K562 (cell line): ENCODE data around the gene SHTN1. TPM values are rescaled to one million over a fixed set of nuclear protein-coding genes. Genes with fewer than 3 reads are reported as not detected.

Source experiments
- ATAC-seq: fragments of 200-7000 bp; cut with Tn5 transposase; 3 replicates; pipeline ENCODE4 v1.9.1; 2020; ENCODE audit warnings: moderate library complexity
- BruUV-seq: library from RNA; stranded (reverse); fragments of 400-500 nt; replicated peaks from 2 replicates; lab custom pipeline; 2021; lab: Mats Ljungman, UMichigan
- CTCF ChIA-PET: fragments of 300-600 bp; formaldehyde crosslinking; extraction: SDS; loops from one replicate; lab custom pipeline; 2021; ENCODE audit warnings: low intra/inter-chr PET ratio; lab: Yijun Ruan, JAX
- POLR2A ChIA-PET: fragments of 300-600, 350-650 bp; sonication (Branson Sonifier 250); formaldehyde crosslinking; extraction: SDS; loops from one replicate; lab custom pipeline; 2021; ENCODE audit warnings: antibody characterized with exemption, inconsistent platforms; lab: Yijun Ruan, JAX
- DNase-seq, 4 experiments: peaks; one replicate each; pipeline versions ENCODE4 v3.0.0 to v3.0.0-alpha.2; 2011 to 2018; ENCODE audit warnings: low spot score in 3 of 4, mixed read lengths in 3 of 4; ENCODE audit errors: extremely low read depth in 1 of 4
- FAIRE-seq: peaks from 2 replicates; lab custom pipeline; 2011; peaks lifted over from hg19 to GRCh38; lab: Jason Lieb, UNC
- H2AFZ ChIP-seq: 2 replicates; pipeline ENCODE4 v1.6.0; 2011; ENCODE audit warnings: low read depth, low read length, control low read depth, inconsistent platforms
- H3K27ac ChIP-seq: fragments of 200-600 bp; 3 replicates; pipeline ENCODE4 v1.8.0; 2011; ENCODE audit warnings: low read depth, mild to moderate bottlenecking, control low read depth, inconsistent platforms, low read length, moderate library complexity, mixed read lengths; ENCODE audit errors: extremely low read depth
- H3K27me3 ChIP-seq, 2 experiments: fragments of 300-600 bp in 1 of 2; 2 replicates in 1 of 2; 3 replicates in 1 of 2; pipeline versions ENCODE4 v1.6.0 to v1.8.0; 2011; ENCODE audit warnings: inconsistent platforms in 2 of 2, low read length in 2 of 2, mild to moderate bottlenecking in 1 of 2, mixed read lengths in 1 of 2, moderate library complexity in 1 of 2; ENCODE audit not compliant: control insufficient read depth in 2 of 2, insufficient read depth in 2 of 2
- H3K36me3 ChIP-seq: fragments of 300-600 bp; 3 replicates; pipeline ENCODE4 v1.8.0; 2011; ENCODE audit warnings: mild to moderate bottlenecking, low read length, inconsistent platforms; ENCODE audit not compliant: control insufficient read depth, insufficient read depth
- H3K4me1 ChIP-seq, 2 experiments: fragments of 200-600 bp in 1 of 2; replicated peaks in 1 of 2; 2 replicates in 1 of 2; 3 replicates in 1 of 2; pipeline versions ENCODE4 v1.5.1 to v1.8.0; 2011; ENCODE audit warnings: inconsistent platforms in 2 of 2, low read length in 2 of 2, mild to moderate bottlenecking in 1 of 2, mixed read lengths in 1 of 2, moderate library complexity in 1 of 2; ENCODE audit not compliant: control insufficient read depth in 2 of 2, insufficient read depth in 2 of 2
- H3K4me2 ChIP-seq: 2 replicates; pipeline ENCODE4 v1.6.1; 2011; ENCODE audit warnings: low read length, control low read depth, inconsistent platforms, mixed read lengths; ENCODE audit not compliant: insufficient read depth
- H3K4me3 ChIP-seq: fragments of 200-600 bp; sonication (generic), shearing (Covaris generic); 2 replicates; pipeline ENCODE4 v1.5.1; 2016; ENCODE audit warnings: control low read depth, inconsistent platforms
- H3K79me2 ChIP-seq: fragments of 200-600 bp; 3 replicates; pipeline ENCODE4 v1.8.0; 2011; ENCODE audit warnings: low read length, inconsistent platforms; ENCODE audit not compliant: control insufficient read depth, insufficient read depth
- H3K9ac ChIP-seq, 2 experiments: 2 replicates each; pipeline versions ENCODE4 v1.6.0 to v1.6.1; 2011; ENCODE audit warnings: low read depth in 2 of 2, low read length in 2 of 2, control low read depth in 1 of 2, inconsistent platforms in 1 of 2, mild to moderate bottlenecking in 1 of 2, mixed read lengths in 1 of 2; ENCODE audit not compliant: insufficient read depth in 1 of 2
- H3K9me1 ChIP-seq: one replicate; pipeline ENCODE4 v1.6.0; 2011; ENCODE audit warnings: inconsistent platforms, mild to moderate bottlenecking, low read length, moderate library complexity; ENCODE audit not compliant: control insufficient read depth, insufficient read depth
- H3K9me3 ChIP-seq: replicated peaks from 2 replicates; pipeline ENCODE4 v1.5.1; 2011; ENCODE audit warnings: low read depth, low read length, inconsistent platforms; ENCODE audit not compliant: control insufficient read depth, insufficient read depth
- H4K20me1 ChIP-seq: replicated peaks from 2 replicates; pipeline ENCODE4 v1.6.1; 2011; ENCODE audit warnings: low read length, inconsistent platforms, mixed read lengths; ENCODE audit not compliant: control insufficient read depth, insufficient read depth
- AFF4 ChIP-seq: sonication (generic); formaldehyde crosslinking; IDR thresholded peaks from 2 replicates; pipeline ENCODE4 v1.8.0; 2023; ENCODE audit warnings: mild to moderate bottlenecking, missing genetic modification reagents
- CHD2 ChIP-seq: IDR thresholded peaks from 2 replicates; pipeline ENCODE4 v1.6.1; 2011; ENCODE audit warnings: low read depth, low read length
- CUX1 ChIP-seq: fragments of 200-800 bp; sonication (Bioruptor generic); IDR thresholded peaks from 2 replicates; pipeline ENCODE4 v1.6.1; 2016; ENCODE audit warnings: missing genetic modification characterization, missing compliant biosample characterization
- DDX20 ChIP-seq: fragments of 450-650 bp; IDR thresholded peaks from 2 replicates; pipeline ENCODE4 v1.6.1; 2016; ENCODE audit warnings: missing genetic modification characterization, low read depth, mild to moderate bottlenecking, missing compliant biosample characterization, moderate library complexity
- GABPB2 ChIP-seq: fragments of 250-450 bp; sonication (Bioruptor Pico); conservative IDR thresholded peaks from 2 replicates; pipeline ENCODE4 v1.5.1; 2021; ENCODE audit warnings: mild to moderate bottlenecking
- HDAC6 ChIP-seq: IDR thresholded peaks from 2 replicates; pipeline ENCODE4 v1.6.1; 2012; ENCODE audit warnings: low read depth, mild to moderate bottlenecking, control low read depth, inconsistent platforms, low read length, moderate library complexity
- RAD51 ChIP-seq: fragments of 450-650 bp; IDR thresholded peaks from 2 replicates; pipeline ENCODE4 v1.7.1; 2016; ENCODE audit warnings: low read depth, mild to moderate bottlenecking, borderline replicate concordance
- WGBS: fragments of 100-300 bp; shearing (Covaris generic); methylation state at CpG from one replicate; pipeline ENCODE4 v1.1.6; 2016; ENCODE audit warnings: low coverage, mixed read lengths; ENCODE audit not compliant: insufficient coverage; ENCODE audit errors: missing lambda C conversion rate; 5-methylcytosine and 5-hydroxymethylcytosine counted together
- in situ Hi-C: fragments of 300-500 bp; cut with MboI; formaldehyde crosslinking; loops from 4 replicates; pipeline ENCODE4 v1.15.0; 2018; ENCODE audit warnings: inconsistent platforms, mixed read lengths
- intact Hi-C: fragments of 100-400 bp; cut with micrococcal nuclease; formaldehyde crosslinking; loops from 2 replicates; pipeline ENCODE4 v1.14.2; 2022
- polyA plus RNA-seq, 8 experiments: library from polyadenylated mRNA; depleted of rRNA in 4 of 8; stranded (reverse) in 5 of 8; unstranded in 3 of 8; fragments of >200 nt; fragmentation: Nextera tagmentation in 2 of 8; fragmentation: Illumina TruSeq in 1 of 8; extraction: Ambion mirVana in 2 of 8; extraction: Trizol in 1 of 8; gene quantifications; 2 replicates each; pipeline versions ENCODE4 v1.2.1 to v1.2.3, GENCODE V29; 2011 to 2014; ENCODE audit warnings: inconsistent platforms in 1 of 8, missing spikeins in 1 of 8
- total RNA-seq, 7 experiments: library from RNA; depleted of rRNA in 6 of 7; stranded (reverse); fragments of >200 nt in 6 of 7; fragmentation: Illumina TruSeq in 2 of 7; extraction: Trizol in 2 of 7; gene quantifications; 2 replicates each; pipeline versions ENCODE4 v1.2.1 to v1.2.3, GENCODE V29; 2011 to 2021; ENCODE audit warnings: low replicate concordance in 1 of 7

The SHTN1 gene
- total and polyA plus RNA-seq, 9 of the 15 experiments (the other 6 are each of a cell fraction or from before 2014, with no cell fraction given): 5.4 to 21.3 (median 13.3) TPM

- TF ChIP-seq CUX1 (CRISPR knock-in tag) (no peak), CHD2 (no peak), DDX20 (tag) (no peak), AFF4 (CRISPR knock-in tag) (no peak), GABPB2 (CRISPR knock-in tag) (no peak), RAD51 (no peak), HDAC6 (no peak)
- intact Hi-C loops (no loop called here), in situ Hi-C loops (no loop called here)
- Histone ChIP-seq H3K36me3 (peaks cover 70% of the 10 kb centered on the region; the same call in 2 of the 3 replicates), H2AFZ (no peak overlapping the region), H4K20me1 (no peaks in the 10 kb centered on the region), H3K79me2 (no peaks in the 10 kb centered on the region), H3K4me1 (no peaks in the 10 kb centered on the region), H3K27ac (no peak overlapping the region), H3K27me3 (no peaks in the 10 kb centered on the region), H3K4me3 (no peak overlapping the region), H3K9me1 (no peaks in the 10 kb centered on the region), H3K9me3 (no peaks in the 10 kb centered on the region), H3K9ac (no peak overlapping the region), H3K4me2 (no peak overlapping the region)
- CTCF ChIA-PET: no interaction called here
- ATAC-seq (no peak), FAIRE-seq (no peak), DNase-seq (no peak)
- no TSS peak for BruUV-seq
- POLR2A ChIA-PET: no interaction called here
- 96% methylated on average over 3 of the region's 3 CpGs for WGBS
Measured at GRCh38 chr10:116910910-116911309, 94.1 kb downstream of the SHTN1 start.
